NT2/D1 (cell line): ENCODE measurements around the gene OR5AL1.

Experiments
- SUZ12 ChIP-seq: IDR thresholded peaks from 2 replicates; pipeline ENCODE4 v1.6.1; 2011; ENCODE audit not compliant: insufficient read length, insufficient read depth; ENCODE audit errors: extremely low read depth
- ZNF274 ChIP-seq: IDR thresholded peaks from 2 replicates; pipeline ENCODE4 v1.6.1; 2011; ENCODE audit warnings: mild to moderate bottlenecking, low read depth, low read length

- TF ChIP-seq SUZ12 = no peak
- TF ChIP-seq ZNF274 = no peak
These were observed 44.6 kb downstream of the OR5AL1 start for GRCh38 chr11:56457076-56457475.
